ENCODE data around the gene EPN2.

GRCh38 chr17:19262650-19263631 lies 25.8 kb downstream of the EPN2 start:
- TF ChIP-seq CTCF (IDR thresholded peaks at IDR 0.05) (no peak), POLR2A (IDR thresholded peaks at IDR 0.05) (no peak), EP300 (IDR thresholded peaks at IDR 0.05) (no peak)
